Stomach (tissue), 9 donors: ENCODE data around the gene SNRPD1. TPM values are rescaled to one million over a fixed set of nuclear protein-coding genes. Genes with fewer than 3 reads are reported as not detected.
"Not testable (repeated sequence)": the region's sequence is repeated elsewhere in the genome, so short reads cannot be mapped to it uniquely, and the experiment has no call there.

Experiments
- DNase-seq, 2 donors: peaks; one replicate each; pipeline versions ENCODE4 v3.0.0 to v3.0.0-alpha.2; 2013 to 2019
- H3K27ac ChIP-seq, 5 donors: fragments of 200-600 bp in 4 of 5; sonication (generic) in 4 of 5; one replicate each; pipeline ENCODE4 v1.5.1; 2013 to 2019; ENCODE audit warnings: mild to moderate bottlenecking in 1 of 5, moderate library complexity in 1 of 5
- H3K27me3 ChIP-seq, 3 donors: fragments of 200-600 bp; sonication (generic); one replicate each; pipeline ENCODE4 v1.5.1; 2017 to 2019; ENCODE audit warnings: mixed run types in 1 of 3
- H3K36me3 ChIP-seq, 4 donors: fragments of 200-600 bp; sonication (generic); 1 replicate in 3 of 4; 2 replicates in 1 of 4; pipeline ENCODE4 v1.5.1; 2016 to 2019
- H3K4me1 ChIP-seq, 4 donors: fragments of 200-600 bp; sonication (generic); one replicate each; pipeline ENCODE4 v1.5.1; 2016 to 2019
- H3K4me3 ChIP-seq, 4 donors: fragments of 200-600 bp; sonication (generic) in 3 of 4; one replicate each; pipeline ENCODE4 v1.5.1; 2016 to 2019; ENCODE audit warnings: mild to moderate bottlenecking in 1 of 4
- H3K9me3 ChIP-seq, 4 donors: fragments of 200-600 bp; sonication (generic); one replicate each; pipeline ENCODE4 v1.5.1; 2016 to 2019
- EP300 ChIP-seq: sonication (generic); formaldehyde crosslinking; IDR thresholded peaks from one replicate; pipeline ENCODE4 v1.6.1; 2017; ENCODE audit warnings: antibody characterized with exemption
- POLR2A ChIP-seq, 4 donors: fragments of 450-650 bp; IDR thresholded peaks; one replicate each; pipeline ENCODE4 v1.6.1; 2016; ENCODE audit warnings: antibody characterized with exemption in 4 of 4, control low read depth in 2 of 4, mild to moderate bottlenecking in 1 of 4, moderate library complexity in 1 of 4
- POLR2AphosphoS5 ChIP-seq, 3 donors: sonication (generic); formaldehyde crosslinking; IDR thresholded peaks; one replicate each; pipeline ENCODE4 v1.6.1; 2016; ENCODE audit warnings: antibody characterized with exemption in 3 of 3
- WGBS, 5 donors: extraction: QIAGEN DNeasy Blood & Tissue Kit in 3 of 5; methylation state at CpG; one replicate each; pipeline versions ENCODE4 v1.1.5 to v1.1.7; 2013 to 2018; 5-methylcytosine and 5-hydroxymethylcytosine counted together
- intact Hi-C: fragments of 100-400 bp; cut with DNase I; formaldehyde crosslinking; loops from one replicate; pipeline ENCODE4 v1.15.1; 2023; ENCODE audit warnings: low total_unique reads
- polyA plus RNA-seq, 3 donors: library from polyadenylated mRNA; stranded (reverse); fragments of 200-250 nt; gene quantifications; one replicate each; pipeline ENCODE4 v1.2.3, GENCODE V29; 2013
- total RNA-seq, 5 donors: library from RNA; depleted of rRNA; stranded (reverse); fragments of >200 nt; gene quantifications; one replicate each; pipeline versions ENCODE4 v1.1.0 to v1.2.3, GENCODE V29; 2014 to 2016
- TF ChIP-seq, protein P1 (sequence below), 7 experiments: fragments of 450-650 bp in 4 of 7; fragments of 200-600 bp in 3 of 7; sonication (generic) in 3 of 7; IDR thresholded peaks; one replicate each; pipeline ENCODE4 v1.5.1; 2016 to 2019; ENCODE audit warnings: antibody characterized with exemption in 7 of 7, control low read depth in 2 of 7, mild to moderate bottlenecking in 1 of 7
- donor health status: healthy with polysubstance abuse.
- donor health status: Bipolar disorder and iron deficiency.
- donor health status: healthy.

SNRPD1 gene
- total and polyA plus RNA-seq, 8 donors = 0.45 to 27.4 (median 12.2) TPM

DNA sequence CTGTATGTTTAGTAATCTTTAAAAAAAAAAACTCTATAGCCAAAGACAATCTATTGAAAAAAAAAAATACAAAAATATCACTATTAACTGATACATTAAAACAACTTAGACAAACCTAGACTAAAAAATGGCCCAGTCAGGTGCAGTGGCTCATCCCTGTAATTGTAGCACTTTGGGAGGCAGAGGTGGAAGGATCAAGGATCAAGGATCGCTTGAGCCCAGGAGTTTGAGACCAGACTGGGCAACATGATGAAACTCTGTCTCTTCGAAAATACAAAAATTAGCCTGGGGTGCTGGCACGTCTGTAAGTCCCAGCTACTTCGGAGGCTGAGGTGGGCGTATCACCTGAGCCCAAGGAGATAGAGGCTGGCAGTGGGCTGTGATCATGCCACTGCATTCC is 27.7 kb upstream of the SNRPD1 start:
- intact Hi-C loops = loop anchor here (10.0 kb wide), 1 partner anchor 70 kb away; no protein-coding TSS in a partner anchor
- H3K4me1 ChIP-seq = no peaks in the 10 kb centered on the region
- no peak overlapping the region for H3K27ac ChIP-seq
- TF ChIP-seq POLR2A (IDR thresholded peaks at IDR 0.05) (no peak), POLR2AphosphoS5 (IDR thresholded peaks at IDR 0.05) (no peak), EP300 (no peak)
- TF ChIP-seq, protein P1, sequence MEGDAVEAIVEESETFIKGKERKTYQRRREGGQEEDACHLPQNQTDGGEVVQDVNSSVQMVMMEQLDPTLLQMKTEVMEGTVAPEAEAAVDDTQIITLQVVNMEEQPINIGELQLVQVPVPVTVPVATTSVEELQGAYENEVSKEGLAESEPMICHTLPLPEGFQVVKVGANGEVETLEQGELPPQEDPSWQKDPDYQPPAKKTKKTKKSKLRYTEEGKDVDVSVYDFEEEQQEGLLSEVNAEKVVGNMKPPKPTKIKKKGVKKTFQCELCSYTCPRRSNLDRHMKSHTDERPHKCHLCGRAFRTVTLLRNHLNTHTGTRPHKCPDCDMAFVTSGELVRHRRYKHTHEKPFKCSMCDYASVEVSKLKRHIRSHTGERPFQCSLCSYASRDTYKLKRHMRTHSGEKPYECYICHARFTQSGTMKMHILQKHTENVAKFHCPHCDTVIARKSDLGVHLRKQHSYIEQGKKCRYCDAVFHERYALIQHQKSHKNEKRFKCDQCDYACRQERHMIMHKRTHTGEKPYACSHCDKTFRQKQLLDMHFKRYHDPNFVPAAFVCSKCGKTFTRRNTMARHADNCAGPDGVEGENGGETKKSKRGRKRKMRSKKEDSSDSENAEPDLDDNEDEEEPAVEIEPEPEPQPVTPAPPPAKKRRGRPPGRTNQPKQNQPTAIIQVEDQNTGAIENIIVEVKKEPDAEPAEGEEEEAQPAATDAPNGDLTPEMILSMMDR (IDR thresholded peaks at IDR 0.05) = no peak
- no peak for DNase-seq
- no peaks in the 10 kb centered on the region for H3K9me3 ChIP-seq
- H3K36me3 ChIP-seq = peaks cover 0 to 40% (median 36%) of the 10 kb centered on the region in 4 donors
- no peaks in the 10 kb centered on the region for H3K27me3 ChIP-seq
- H3K4me3 ChIP-seq = no peak overlapping the region
- WGBS, 5 donors = 89 to 94% (median 92%) methylated on average over 5 of the region's 5 CpGs

DNA sequence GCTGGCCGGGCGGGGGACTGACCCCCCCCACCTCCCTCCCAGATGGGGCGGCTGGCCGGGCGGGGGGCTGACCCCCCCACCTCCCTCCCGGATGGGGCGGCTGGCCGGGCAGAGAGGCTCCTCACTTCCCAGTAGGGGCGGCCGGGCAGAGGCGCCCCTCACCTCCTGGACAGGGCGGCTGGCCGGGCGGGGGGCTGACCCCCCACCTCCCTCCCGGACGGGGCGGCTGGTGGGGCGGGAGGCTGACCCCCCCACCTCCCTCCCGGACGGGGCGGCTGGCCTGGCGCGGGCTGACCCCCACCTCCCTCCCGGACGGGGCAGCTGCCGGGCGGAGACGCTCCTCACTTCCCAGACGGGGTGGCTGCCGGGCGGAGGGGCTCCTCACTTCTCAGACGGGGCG is 19.8 kb upstream of the SNRPD1 start:
- H3K4me1 ChIP-seq = peaks cover 0 to 17% (median 6%) of the 10 kb centered on the region in 4 donors
- H3K27me3 ChIP-seq, DNase-seq, H3K9me3 ChIP-seq, intact Hi-C loops, H3K4me3 ChIP-seq, H3K27ac ChIP-seq, H3K36me3 ChIP-seq: not testable (repeated sequence)
- WGBS, 5 donors = 94 to 100% (median 97%) methylated on average over 2 to 20 of the region's 33 CpGs; no CpG with 5 or more reads in 2 of the 5 donors

DNA sequence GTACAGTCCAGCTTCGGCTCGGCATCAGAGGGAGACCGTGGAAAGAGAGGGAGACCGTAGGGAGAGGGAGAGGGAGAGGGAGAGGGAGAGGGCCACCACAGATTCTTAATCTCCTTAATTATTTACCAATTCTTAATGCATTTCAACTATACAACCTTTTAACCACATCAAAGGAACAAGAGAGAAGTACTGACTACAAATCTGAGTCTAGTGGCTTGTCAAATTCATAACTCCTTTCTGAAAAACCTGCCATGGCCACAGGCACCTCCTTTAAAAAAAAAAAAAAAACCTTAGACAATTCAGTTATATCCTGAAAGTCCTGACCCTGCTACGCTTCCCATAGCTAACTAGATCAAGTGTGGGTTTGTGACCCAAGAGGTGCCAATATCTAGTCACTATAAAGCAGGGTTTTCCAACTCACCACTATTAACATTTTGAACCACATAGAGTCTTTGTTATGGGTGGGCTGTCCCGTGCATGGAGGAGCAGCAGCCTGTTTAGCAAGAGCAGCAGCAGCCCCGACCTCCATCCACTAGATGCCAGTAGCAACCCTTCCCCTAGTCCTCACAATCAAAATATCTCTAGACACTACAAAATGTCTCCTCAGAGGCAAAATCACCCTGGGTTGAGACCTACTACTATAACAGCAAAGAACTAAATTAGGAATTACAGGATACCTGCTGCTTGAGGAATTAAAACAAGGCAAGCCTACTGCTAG is 18.4 kb upstream of the SNRPD1 start:
- no peak for DNase-seq
- Histone ChIP-seq H3K27ac (no peak overlapping the region), H3K4me3 (no peak overlapping the region), H3K4me1 (peaks cover 4 to 30% (median 16%) of the 10 kb centered on the region in 4 donors), H3K36me3 (peaks cover 0 to 4% (median 4%) of the 10 kb centered on the region in 4 donors), H3K9me3 (no peaks in the 10 kb centered on the region), H3K27me3 (no peaks in the 10 kb centered on the region)
- intact Hi-C loops = no loop called here
- WGBS, 5 donors = 86 to 93% (median 92%) methylated on average over 3 to 7 of the region's 7 CpGs
- TF ChIP-seq, protein P1 (IDR thresholded peaks at IDR 0.05) = no peak
- TF ChIP-seq POLR2AphosphoS5 (IDR thresholded peaks at IDR 0.05) (no peak), EP300 (no peak), POLR2A (IDR thresholded peaks at IDR 0.05) (no peak)

DNA sequence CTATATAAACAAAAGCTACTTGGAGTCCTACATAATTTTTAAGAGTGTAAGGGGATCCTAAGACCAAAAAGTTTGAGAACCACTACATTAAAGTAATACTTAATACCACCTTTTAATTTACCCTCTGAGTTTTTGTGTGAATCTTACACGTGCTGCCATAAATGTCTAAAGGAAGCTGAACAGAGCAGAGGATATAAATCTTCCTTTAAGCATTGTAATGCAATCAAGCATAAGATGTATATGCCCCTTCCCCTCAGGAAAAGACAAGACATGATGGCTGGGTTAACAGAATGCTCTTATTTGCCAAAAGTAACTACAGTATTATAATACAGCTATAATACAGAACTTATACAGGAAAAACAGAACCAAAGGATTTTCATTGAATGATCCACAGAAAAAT is 14.5 kb upstream of the SNRPD1 start:
- H3K4me1 ChIP-seq = peaks cover 12 to 43% (median 33%) of the 10 kb centered on the region in 4 donors
- no peak overlapping the region for H3K27ac ChIP-seq
- WGBS, 5 donors = 46 to 73% (median 54%) methylated on average over 1 of the region's 1 CpG
- TF ChIP-seq EP300 (no peak), POLR2AphosphoS5 (IDR thresholded peaks at IDR 0.05) (no peak), POLR2A (IDR thresholded peaks at IDR 0.05) (no peak)
- TF ChIP-seq, protein P1 (IDR thresholded peaks at IDR 0.05) = no peak
- H3K9me3 ChIP-seq = no peaks in the 10 kb centered on the region
- DNase-seq = no peak
- no peak overlapping the region for H3K4me3 ChIP-seq
- intact Hi-C loops = no loop called here
- no peaks in the 10 kb centered on the region for H3K27me3 ChIP-seq
- no peaks in the 10 kb centered on the region for H3K36me3 ChIP-seq
